ENCODE data around the gene GDI2.

The GDI2 gene

DNA sequence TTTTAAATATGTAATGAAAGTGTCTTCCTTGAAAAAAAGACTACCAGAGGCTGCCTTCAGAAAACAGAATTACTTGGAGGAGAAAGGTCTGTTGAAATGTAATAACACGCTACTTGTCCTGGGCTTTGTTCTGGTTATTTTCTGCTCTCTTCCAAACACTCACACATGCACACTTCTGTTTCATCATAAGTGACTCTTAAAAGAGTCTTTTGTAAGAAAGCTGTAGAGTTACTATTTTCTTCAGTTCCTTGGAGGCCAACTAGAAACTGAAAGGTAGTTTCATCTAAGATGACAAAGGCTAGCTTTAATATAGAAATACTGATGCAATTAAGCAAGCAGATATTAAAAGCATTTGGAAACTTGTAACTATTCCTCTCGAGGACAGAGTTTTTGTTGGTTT lies 89.5 kb downstream of the GDI2 start:
- Histone ChIP-seq H3K36me3 (ENCODE audit: insufficient read depth, low read length) (peaks cover 29% of the 10 kb centered on the region), H3K27ac (ENCODE audit: low read depth, low read length) (no peak overlapping the region)

GRCh38 chr10:5720182-5720581 lies 93.1 kb downstream of the GDI2 start:
- no peaks in the 10 kb centered on the region for H3K27me3 ChIP-seq (ENCODE audit: insufficient read depth, low read length)
- peaks cover 29% of the 10 kb centered on the region for H3K36me3 ChIP-seq (ENCODE audit: insufficient read depth, low read length)
- no peak overlapping the region for H3K4me3 ChIP-seq (ENCODE audit: low read depth, low read length)
- no peaks in the 10 kb centered on the region for H3K4me1 ChIP-seq (ENCODE audit: control insufficient read depth, insufficient read depth, low read length, unreplicated experiment)
- peaks cover 28% of the 10 kb centered on the region for H3K79me2 ChIP-seq (ENCODE audit: control insufficient read depth, insufficient read depth, low read length, unreplicated experiment)
- no peak overlapping the region for H3K27ac ChIP-seq (ENCODE audit: low read depth, low read length)
- no peak overlapping the region for H2AFZ ChIP-seq (ENCODE audit: low read length, unreplicated experiment)

More for the DNA sequence above, 89.5 kb downstream of the GDI2 start:
- Histone ChIP-seq H3K4me3 (ENCODE audit: low read depth, low read length) (no peak overlapping the region), H3K79me2 (ENCODE audit: control insufficient read depth, insufficient read depth, low read length, unreplicated experiment) (peaks cover 13% of the 10 kb centered on the region), H2AFZ (ENCODE audit: low read length, unreplicated experiment) (no peak overlapping the region), H3K4me1 (ENCODE audit: control insufficient read depth, insufficient read depth, low read length, unreplicated experiment) (no peaks in the 10 kb centered on the region), H3K27me3 (ENCODE audit: insufficient read depth, low read length) (no peaks in the 10 kb centered on the region)

- no peak overlapping the region for H3K4me3 ChIP-seq (ENCODE audit: low read depth, low read length)
- no peaks in the 10 kb centered on the region for H3K4me1 ChIP-seq (ENCODE audit: control insufficient read depth, insufficient read depth, low read length, unreplicated experiment)
- peaks cover 29% of the 10 kb centered on the region for H3K36me3 ChIP-seq (ENCODE audit: insufficient read depth, low read length)
- no peak overlapping the region for H2AFZ ChIP-seq (ENCODE audit: low read length, unreplicated experiment)
- H3K79me2 ChIP-seq (ENCODE audit: control insufficient read depth, insufficient read depth, low read length, unreplicated experiment), result peaks cover 35% of the 10 kb centered on the region
- no peak overlapping the region for H3K27ac ChIP-seq (ENCODE audit: low read depth, low read length)
- no peaks in the 10 kb centered on the region for H3K27me3 ChIP-seq (ENCODE audit: insufficient read depth, low read length)
Observed at GRCh38 chr10:5719546-5719945, 93.7 kb downstream of the GDI2 start.

Data from ACC112 (cell line).